HG03039 (cell line): ENCODE results near the gene PNCK.

Experiments used
- ATAC-seq: cut with Tn5 transposase; IDR thresholded peaks from one replicate; pipeline ENCODE4 v1.9.1; 2021; ENCODE audit warnings: mild to moderate bottlenecking, moderate library complexity; ENCODE audit not compliant: unreplicated experiment

The PNCK gene

DNA sequence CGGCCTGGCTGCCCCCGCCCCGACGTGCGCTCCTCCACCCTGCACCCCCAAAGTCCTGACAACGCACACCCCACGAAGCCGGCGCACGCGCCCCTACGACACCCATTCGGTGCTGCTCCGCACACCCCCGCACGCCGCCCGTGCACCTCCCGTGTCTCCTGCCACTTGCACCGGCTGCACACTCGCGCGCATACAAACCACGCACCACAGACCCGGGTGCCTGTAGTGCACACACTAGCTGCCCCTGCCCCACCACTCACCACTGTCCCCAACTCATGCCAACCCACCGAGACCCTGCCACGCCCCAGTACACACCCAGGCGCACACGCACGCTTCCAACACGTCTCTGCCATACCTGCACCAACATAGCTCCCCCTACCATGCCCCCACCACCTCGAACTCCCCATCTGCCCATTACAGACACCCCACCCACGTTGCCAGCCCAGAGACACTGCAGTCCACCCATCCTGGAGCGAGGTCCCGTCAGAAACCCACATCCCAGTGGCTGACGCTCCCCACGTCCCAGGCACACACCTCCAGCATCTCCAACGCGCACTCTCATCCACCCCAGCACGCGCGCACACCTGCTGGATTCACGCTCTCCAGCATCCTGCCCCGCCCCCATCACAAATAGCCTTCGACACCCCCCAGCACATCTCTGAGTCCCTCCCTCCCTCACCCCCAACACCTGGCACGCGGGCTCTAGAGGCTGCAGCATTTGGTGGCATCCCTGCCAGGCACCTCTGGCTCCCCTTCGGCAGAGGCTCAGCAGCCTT is 30.8 kb downstream of the PNCK start:
- ATAC-seq: no peak

DNA sequence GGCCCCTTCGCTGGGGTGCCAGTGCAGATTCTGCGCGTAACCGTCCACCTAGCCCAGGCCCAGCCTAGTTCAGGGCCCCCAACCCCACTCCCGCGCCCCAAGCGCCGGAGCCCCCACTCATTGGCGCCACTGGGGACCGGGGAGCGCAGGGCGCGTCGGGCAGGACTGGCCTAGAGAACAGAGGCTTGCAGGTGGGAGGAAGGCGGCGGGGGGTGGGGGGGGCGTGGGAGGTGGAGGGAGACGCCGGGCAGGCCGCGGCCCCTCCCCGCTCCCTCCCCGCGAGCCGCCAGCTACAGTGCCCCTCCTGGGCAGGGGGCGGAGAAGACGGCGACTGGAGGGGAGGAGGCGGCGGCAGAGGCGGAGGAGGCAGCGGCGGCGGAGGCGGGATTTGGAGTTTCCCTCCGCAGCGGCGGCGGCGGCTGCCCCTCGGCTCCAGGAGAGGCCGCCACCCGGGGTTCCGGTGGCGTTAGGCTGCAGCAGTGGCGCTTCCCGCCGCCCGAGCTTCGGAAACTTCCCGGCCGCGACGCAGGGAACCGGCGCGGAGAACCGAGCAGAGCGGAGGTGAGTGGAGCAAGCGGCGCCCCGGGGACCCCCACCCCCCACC is 31.5 kb downstream of the PNCK start:
- ATAC-seq: no peak

DNA sequence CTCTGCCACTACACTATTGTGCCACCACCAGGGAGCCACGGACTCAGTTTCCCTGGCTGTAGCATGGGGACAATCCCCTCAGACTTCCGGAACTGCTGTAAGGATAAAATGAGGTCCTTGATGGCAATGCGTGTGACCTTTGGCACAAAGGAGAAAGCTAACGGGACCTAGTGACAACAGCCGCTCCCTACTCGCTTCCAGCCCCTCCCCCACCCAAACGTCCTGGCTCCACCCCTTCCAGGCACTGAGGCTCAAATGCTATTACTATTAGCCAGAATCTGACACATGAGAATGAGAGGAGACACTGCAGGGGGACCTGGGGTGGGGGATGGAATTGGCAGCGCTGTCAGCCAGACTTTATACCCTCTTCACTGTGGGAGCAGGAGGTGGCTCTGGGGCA is 32.0 kb downstream of the PNCK start:
- ATAC-seq: no peak

DNA sequence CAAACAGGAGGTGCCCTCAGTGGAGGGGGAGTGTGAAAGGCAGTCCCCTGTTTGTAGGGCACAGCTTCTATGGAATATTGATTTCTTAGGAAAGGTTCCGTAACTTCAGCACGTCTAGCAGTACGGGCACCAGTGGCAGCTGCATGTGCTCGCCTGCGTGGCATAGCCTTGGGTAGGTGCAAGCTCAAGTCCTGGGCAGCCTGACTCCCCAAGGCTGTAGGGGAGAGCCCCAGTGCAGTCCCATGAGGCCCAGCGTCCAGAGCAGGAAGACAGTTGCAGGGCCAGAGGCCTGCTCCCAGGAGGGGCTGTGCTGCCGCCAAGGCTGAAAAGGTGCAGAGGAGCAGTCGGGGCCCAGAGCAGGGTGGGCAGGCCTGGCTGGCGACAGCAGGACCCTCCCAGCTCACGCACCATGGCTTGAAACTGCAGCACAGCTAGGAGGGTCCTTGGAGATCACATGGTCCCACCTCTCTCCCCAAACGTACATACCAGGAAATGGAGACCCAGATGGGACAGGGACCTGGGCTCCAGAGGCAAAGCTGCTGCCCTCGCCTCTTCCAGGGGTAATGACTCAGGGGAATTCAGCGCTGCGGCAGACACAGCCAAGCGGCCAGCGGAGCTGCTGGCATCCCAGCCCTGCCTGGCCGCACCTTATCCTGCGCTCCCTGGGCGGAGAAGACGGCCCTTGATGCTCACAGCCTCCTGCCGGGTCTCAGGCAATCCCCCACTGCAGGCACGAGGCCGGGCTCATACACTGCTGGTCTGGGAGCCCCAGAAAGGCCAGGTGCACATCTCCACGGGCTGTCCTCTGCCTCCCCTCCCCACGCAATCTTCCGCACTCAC is 32.7 kb downstream of the PNCK start:
- no peak for ATAC-seq

DNA sequence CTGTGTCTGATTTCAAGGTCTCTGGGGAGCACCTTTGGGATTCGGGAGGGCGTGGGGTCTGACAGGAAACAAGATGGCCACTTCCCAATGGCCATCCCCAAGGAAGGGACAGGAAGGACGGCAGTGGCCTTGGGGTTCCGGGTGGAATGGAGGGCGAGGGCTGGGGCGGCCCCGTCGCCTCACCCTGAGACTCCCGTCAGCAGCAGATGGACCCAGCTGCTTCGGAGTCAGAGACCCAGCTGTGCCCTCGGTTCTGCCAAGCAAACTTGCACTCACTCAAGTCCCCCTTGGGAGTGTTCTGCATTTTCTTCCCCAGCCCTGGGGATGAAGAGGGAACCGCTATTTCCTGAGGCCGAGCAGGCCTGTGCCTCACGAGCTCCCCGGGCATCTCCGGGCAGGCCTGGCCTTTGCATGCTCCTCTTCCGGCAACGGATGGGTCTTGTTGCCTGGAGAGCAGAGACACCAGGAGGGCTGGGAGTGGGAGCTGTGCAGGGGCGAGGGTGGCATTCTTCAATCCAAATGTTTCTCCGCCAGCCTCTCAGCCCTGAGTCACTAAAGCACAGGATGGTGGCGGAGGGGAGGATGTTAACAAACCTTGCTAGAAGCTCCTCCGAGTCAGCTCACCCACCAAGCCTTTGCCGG is 33.4 kb downstream of the PNCK start:
- no peak for ATAC-seq

DNA sequence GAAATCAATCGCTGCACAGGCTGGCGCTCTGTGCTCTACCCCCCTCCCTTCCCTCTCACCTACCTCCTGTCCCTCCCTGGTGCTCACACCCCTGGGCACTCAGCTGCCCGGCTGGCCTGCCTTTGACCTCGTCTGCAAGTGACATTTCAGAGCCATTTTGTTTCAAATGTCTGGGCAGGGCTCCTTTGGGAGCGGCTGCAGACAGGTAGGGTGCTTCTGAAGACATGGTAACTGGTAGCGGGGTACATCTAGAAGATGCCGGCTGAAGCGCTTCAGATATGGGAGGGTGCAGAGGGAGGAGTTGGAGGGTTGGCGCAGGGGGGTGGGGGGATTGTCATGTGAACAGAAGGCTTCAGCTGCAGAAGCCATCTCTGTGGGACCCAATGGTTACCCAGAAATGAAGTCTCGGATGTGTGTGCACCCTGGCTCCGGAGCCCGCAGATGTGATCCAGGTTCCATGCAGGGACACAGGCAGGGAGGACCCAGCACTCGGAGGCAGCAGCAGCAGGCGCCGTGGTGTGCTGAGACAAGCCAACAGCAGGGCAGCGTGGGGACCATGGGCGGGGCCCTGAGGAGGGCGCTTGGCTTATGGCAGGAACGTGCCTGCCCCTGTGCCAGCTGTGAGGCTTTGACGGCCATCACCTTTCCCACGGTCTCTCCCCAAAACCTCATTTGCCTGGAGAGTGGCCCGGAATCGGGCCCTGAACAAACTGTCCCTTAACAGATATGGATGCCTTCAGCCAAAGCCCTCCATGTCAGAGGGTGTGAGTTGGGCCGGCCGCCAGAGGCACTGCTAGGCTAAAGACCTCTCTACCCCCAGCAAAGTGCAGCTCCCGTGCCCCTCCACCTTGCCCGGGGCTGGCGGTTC is 34.2 kb downstream of the PNCK start:
- ATAC-seq: no peak

DNA sequence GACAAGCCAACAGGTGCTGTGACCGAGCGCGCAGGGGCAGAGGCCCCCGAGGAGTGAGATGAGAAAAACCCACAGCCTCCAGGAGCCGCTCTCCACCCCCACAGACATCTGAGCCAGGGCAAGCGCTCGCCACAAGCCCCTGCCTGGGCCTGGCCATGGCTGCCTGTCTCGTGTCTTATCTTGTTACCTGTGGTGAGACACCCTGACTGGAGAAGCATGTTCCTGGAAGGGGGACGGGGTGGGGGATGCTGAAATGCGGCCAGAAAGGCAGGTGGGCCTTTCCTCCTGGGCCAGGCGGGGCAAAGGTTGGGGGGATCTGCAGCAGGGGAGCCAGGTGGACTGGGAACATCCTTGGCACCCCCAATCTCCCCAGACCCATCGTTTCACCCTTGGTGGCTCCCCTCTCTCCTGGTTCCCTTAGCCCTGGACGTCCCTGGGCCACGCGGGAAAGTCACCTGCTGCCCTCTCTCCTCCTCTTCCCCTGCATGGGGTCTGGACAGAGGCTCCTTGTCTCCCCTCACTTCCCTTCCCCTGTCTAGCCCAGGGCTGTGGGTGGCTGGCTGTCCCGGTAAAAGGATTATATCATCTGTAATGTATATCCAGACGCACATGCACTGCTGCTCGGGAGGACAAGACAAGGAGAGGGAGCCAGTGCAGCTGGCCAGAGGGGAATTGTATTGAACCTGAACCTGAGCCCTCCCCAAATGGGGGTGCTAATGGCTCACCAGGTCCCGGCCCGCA is 35.0 kb downstream of the PNCK start:
- ATAC-seq: no peak

DNA sequence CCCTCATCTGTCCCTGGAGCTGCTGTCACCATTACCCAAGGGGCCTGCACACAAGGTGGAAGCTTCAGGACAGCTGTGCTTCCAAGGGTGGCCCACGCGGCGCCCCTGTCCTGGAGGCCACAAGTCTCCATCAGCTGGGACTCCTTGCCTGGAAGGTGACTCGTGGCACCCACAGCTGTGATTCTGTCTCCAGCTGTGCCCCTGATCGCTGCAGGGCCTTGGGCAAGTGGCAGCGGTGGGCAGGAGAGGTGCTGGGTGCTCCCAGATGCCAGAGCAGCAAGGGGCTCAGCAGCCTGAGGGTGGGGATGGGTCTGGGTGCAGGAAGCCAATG is 35.6 kb downstream of the PNCK start:
- no peak for ATAC-seq

DNA sequence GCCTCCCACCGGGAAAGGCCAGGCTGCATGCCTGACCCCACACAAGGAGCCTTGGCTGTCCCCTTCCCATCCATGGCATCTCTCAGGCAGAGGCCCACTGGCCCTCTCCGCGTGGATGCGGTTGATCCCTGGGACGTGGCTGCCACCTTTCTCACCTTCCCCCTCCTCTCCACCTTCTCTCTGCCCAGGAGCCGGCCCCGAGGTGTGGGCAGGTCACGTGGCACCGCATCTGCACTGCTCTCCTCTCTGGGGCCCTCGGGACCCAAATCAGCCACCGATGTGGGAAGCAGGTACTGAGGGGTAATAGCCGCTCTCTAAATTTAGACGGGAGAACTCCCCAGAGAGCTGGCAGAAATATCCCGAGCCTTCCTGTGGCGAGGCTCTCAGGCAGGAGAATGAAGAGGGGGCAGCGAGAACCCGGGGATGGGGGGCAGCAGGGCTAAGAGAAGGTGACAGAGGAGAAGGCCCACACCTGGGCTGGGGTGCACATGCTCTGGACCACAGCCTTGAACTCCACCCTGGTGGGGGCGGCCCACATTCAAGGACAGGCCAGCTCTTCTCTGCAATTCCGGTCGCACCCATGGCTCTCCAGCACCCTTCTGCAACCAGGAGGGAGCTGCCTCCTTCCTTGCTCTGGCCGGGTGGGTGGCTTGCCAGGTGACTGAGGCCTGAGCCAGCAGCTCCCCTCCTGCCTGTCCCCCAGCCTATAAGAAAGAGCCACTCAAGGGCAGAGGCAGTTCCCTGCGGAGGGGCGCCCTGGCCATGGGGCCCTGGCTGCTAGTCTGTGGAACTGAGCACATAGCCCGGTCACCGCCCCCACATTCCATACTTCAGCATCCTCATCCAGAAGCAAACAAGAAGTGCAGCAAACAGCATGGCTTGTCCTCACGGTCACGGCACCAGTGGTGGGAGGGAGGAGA is 36.2 kb downstream of the PNCK start:
- ATAC-seq: no peak

DNA sequence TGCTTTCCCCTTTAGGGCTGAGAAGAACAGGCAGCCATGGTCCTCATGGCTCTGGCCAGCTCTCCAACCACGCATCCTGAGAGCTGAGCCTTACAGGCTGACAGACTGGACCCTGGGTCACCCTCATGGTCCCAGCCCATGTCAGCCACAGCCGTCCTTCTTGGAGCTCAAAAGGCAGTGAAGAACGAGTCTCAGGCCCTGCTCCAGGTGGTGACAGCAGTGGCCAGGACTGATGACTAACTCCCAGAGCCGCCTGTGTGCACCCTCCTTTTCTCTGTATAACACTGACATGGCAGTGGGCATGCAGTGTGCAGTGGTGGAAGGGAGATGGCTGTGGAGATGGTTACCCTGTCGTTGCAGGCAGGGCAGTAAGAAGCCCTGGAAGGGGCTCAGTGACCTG is 36.9 kb downstream of the PNCK start:
- no peak for ATAC-seq

DNA sequence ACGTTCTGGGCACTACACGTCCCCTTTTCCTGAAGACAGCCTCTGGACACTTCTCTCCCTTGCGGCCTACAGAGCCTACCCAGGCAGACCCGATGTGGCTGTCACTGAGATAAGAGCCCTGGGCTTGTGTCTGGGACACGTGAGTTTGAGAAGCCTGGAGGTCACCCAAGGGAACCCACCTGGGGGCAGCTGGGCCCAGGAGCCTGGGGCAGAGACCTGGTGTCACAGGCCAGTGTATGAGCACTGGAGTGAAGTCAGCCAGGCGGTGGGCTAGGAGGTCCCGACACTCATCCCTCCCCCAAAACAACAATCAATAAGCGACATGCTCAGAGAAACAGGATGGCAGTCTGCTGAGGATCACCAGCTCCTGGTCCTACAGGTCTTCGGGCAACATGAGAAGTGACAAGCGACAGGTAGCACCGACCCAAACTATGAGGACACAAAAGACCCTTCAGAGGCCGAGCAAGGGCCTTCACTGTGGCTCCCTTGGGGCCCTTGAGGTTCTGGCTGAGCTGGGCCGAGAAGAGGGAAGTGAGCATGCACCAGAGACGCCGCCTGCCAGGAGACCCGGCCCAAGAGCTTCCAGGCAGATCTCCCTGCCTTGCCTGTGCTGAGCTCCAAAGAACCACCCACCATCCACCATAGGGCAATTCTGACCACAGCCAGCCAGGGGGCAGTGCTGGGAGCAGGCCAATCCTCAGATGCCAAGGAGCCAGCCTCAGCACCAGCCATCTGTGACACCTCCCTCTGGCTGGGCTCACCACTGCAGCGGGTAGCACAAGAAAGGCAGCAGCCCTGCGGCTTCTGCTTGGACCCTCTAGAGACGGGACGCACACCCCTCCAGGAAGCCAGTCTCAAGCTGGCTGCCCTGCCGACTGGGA is 37.6 kb downstream of the PNCK start:
- no peak for ATAC-seq

DNA sequence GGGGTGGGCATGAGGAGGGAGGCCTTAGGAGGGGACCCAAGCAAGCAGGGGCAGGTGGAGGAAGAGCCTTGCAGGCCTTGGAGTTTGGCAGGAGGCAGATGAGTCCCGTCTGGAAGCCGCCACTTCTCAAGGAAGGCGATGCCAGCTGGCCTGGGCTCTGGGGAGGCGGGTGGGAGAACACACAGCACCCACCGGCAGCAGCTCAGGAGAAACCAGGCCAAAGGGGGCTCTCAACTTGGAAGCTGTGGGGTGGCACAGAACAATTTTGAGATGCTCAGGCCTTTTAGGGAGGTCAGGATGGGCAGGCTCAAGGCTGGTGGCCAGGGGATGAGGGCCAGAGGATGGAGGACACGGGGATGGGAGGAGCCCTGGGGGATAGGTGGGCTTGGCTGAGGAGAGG is 38.2 kb downstream of the PNCK start:
- ATAC-seq: no peak

DNA sequence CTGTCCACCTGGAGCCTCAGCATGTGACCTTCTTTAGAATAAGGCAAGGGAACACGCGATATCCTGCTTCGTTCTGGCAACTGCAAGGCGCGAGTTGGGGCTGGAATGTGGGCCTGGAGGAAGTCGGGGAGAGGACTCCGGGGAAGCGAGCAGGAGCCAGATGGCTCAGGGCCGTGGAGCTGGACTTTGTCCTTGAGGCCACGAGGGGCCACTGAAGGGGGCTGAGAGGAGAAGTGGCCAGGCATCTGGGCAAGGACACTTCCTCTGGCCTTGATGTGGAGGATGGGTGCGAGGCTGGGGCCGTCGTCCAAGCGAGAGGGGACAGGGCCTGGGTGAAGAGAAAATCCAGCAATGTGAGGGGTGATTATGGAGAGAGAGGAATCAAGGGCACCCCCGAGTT is 38.8 kb downstream of the PNCK start:
- ATAC-seq: no peak

DNA sequence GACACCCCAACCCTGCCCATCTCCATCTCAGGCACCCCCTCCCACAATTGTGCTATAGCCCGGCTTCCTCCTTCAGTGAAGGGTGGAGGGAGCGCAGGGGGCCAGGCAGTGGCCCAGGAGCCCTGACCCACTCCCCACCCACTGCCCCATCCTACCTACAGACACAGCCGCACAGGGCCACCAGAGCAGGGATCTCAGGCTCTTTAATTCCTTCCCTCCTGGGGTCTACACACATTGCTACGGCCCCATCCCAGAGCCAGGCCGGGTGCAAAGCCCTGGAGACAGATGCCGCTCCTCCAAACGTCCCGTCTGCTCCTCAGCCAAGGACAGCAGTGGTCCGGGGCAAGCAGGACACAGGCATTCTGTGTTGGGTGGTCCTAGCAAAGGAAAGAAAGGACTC is 39.4 kb downstream of the PNCK start:
- ATAC-seq: no peak

DNA sequence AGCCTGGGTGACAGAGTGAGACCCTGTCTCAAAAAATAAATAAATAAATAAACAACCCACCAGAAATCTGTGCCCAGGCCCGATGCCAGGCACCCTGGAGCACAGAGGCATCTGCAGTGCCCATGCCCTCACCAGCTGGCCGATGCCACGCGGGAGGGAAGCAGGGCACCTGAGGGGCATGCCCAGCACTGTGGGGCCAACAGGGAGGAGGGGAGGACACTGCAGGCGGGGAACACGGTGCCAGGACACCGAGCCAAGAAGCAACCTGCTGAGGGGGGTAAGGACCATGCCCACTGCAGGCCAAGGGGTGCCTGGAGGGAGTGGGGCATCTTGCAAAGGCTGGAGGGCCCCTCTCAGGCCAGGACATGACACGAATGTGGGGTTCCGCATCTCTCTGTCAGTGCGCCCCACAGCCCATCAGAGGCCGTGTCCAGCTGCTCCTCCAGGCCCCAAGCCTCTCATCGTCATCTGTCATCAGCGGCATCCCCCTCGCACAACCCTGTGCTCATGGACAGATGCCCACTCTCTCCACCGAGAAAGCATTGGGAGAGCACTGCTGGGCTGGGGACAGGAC is 39.9 kb downstream of the PNCK start:
- ATAC-seq: no peak

DNA sequence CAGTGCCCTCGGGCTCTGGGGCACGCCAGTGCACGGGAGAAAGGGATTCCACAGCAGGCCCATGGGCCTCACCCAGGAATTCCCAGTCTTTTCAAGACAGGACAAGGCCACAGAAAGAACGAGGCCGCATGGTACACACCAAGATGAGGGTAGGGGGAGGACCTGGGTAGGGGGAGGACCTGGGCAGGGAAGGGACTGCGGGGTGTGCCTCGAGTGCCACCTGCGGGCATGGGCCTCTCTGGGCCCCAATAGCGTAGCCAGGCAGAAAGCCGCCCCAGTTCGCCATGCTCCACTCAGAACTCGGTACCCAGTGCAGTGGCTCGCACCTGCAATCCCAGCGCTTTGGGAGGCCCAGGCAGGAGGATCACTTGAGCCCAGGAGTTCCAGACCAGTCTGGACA is 40.6 kb downstream of the PNCK start:
- ATAC-seq: no peak

DNA sequence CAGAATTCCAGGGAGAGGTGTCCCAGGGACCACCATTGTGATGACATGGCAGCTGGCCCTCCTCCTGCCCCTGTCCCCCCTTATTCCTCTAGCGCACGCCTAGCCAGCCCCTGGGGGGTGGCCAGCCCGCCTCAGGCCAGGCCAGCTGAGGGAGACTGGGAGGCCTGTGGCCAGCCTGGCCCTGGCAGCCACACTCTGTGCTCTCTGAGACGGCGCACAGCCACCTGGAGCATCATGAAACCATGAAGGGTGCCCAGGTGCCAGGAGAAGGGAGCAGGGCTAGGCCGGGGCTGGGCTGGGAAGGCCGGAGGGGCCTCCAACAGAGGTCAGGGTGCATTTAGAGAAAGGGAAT is 41.0 kb downstream of the PNCK start:
- ATAC-seq: no peak
